Measurements from ENCODE around the gene NKX1-2. TPM values are rescaled to one million over a fixed set of nuclear protein-coding genes. Genes with fewer than 3 reads are reported as not detected.

NKX1-2 gene
- 0.06 TPM for polyA plus RNA-seq (2013, experiment 1 of 2)
- polyA plus RNA-seq (2013, experiment 2 of 2) = 0.07 TPM

DNA sequence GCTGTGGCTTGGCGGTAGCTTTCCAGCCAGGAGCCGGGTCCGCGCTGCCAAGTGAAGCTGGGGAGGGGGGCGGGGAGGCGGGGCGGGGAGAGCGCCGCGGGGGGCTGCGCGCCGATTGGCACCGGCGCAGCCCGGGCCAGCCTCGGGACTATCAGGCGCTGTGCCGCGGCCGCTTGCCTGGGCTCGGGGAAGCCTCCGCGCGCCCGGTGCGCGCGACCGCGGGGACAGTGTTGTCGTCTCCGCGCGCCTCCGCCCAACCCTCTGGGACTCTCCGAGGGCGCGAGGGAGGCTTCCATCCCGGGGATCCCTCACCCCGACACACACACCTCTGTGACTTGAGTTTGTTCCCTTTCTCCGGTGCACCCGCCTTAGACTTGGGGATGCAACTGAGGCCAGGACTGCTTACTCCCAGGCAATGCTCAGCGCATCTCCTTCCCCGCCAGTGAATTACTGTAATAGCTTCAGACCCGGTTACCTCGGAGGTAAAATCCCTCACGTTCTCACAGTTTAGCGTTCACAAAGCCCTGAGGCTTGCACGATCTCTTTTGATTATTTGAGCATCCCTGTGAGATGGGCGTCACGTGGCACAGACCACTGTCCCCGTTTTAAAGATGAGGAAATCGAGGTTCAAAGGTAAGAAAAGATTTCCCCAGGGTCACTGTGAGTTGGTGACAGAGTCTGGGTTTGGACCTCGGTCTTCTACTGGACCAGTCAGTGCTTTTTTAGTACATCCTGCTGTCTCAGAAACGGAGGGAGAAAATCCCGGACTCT is at the start of gene NKX1-2:
Gene NKX1-2, minus strand, starts transcription at position 24 of the 771 bp plus-strand sequence. CDS start 92 bp downstream, outside the sequence.
- H3K14ac ChIP-seq (ENCODE audit: low read length) = no peak within 1 kb of the TSS
- H2BK5ac ChIP-seq (ENCODE audit: low read length) = no peak within 1 kb of the TSS
- H3K4me3 ChIP-seq (ENCODE audit: low read length in 2 of 2) = peak within 1 kb of the TSS; percentile 30 to 73
- H2BK12ac ChIP-seq (ENCODE audit: low read length) = no peak within 1 kb of the TSS
- peak within 1 kb of the TSS; percentile 63 for H3K9ac ChIP-seq (ENCODE audit: low read depth, low read length, poor library complexity)
- H3K23ac ChIP-seq (ENCODE audit: low read depth, low read length, poor library complexity) = peak within 1 kb of the TSS; percentile 63
- H3K9me3 ChIP-seq (replicated peaks in 1 of 2; ENCODE audit: control insufficient read depth in 2 of 2, insufficient read depth in 1 of 2, low read depth in 1 of 2, low read length in 2 of 2) = no peaks in the 10 kb centered on the region
- H3K18ac ChIP-seq (ENCODE audit: low read length) = peak within 1 kb of the TSS; percentile 78
- peak within 1 kb of the TSS; percentile 91 for H2BK15ac ChIP-seq (ENCODE audit: low read length)
- no peak within 1 kb of the TSS for H4K91ac ChIP-seq (ENCODE audit: low read depth, low read length, poor library complexity)
- H3K79me1 ChIP-seq (ENCODE audit: low read depth, low read length) = no peaks in the 10 kb centered on the region
- DNase-seq (ENCODE audit: low spot score) = peak; percentile 63
- H3K4me1 ChIP-seq (ENCODE audit: control insufficient read depth in 2 of 2, insufficient read depth in 1 of 2, low read depth in 1 of 2, low read length in 2 of 2) = peaks cover 16 to 18% of the 10 kb centered on the region in 2 donors
- no peak within 1 kb of the TSS for H2BK120ac ChIP-seq (ENCODE audit: low read depth, low read length)
- H3K4ac ChIP-seq (ENCODE audit: low read length) = no peak within 1 kb of the TSS
- peak within 1 kb of the TSS; percentile 80 for H2AFZ ChIP-seq (ENCODE audit: low read length)
- H4K8ac ChIP-seq (ENCODE audit: low read depth, low read length) = no peak within 1 kb of the TSS
- WGBS, 2 donors (ENCODE audit: extremely low coverage in 2 of 2, insufficient read length in 2 of 2, insufficient replicate concordance in 1 of 2) = no CpG with 5 or more reads among the region's 57 CpGs
- peaks cover 27 to 94% (median 58%) of the 10 kb centered on the region in 3 experiments for H3K27me3 ChIP-seq (ENCODE audit: control insufficient read depth in 3 of 3, insufficient read depth in 3 of 3, low read depth in 1 of 3, low read length in 3 of 3)
- H2AK5ac ChIP-seq (ENCODE audit: low read depth, low read length) = peak within 1 kb of the TSS; percentile 22
- H3K4me2 ChIP-seq (ENCODE audit: insufficient read depth, low read length, poor library complexity, severe bottlenecking) = peak within 1 kb of the TSS; percentile 97
- H3K27ac ChIP-seq (replicated peaks; ENCODE audit: low read length) = no peak within 1 kb of the TSS
- H3K36me3 ChIP-seq (replicated peaks in 1 of 2; ENCODE audit: control insufficient read depth in 2 of 2, insufficient read depth in 2 of 2, low read length in 2 of 2) = no peaks in the 10 kb centered on the region

DNA sequence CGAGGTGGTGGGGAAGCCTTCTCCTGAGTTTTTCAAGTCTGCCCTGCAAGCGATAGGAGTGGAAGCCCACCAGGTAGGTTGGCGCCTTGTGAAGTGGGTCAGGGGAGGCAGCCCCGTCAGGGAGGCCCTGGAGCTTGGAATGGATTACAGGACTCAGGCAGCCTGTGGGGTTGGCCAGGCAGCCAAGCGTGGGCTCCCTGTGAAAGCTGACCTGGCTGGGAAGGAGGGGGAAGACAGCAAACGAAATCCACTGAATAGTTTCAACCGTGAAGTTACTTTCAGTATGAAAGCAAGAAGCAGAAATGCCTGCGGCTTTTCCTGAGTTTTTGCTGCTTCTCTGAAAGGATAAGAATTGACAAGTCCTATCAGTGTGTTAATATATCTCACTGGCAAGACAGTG is 48.2 kb upstream of the NKX1-2 start:
- Histone ChIP-seq H3K14ac (ENCODE audit: low read length) (peak overlapping the region; percentile 86), H3K9ac (ENCODE audit: low read depth, low read length, poor library complexity) (no peak overlapping the region), H3K4me2 (ENCODE audit: insufficient read depth, low read length, poor library complexity, severe bottlenecking) (no peak overlapping the region), H2BK5ac (ENCODE audit: low read length) (no peak overlapping the region), H4K8ac (ENCODE audit: low read depth, low read length) (no peak overlapping the region), H2BK12ac (ENCODE audit: low read length) (no peak overlapping the region), H4K91ac (ENCODE audit: low read depth, low read length, poor library complexity) (no peak overlapping the region), H3K79me1 (ENCODE audit: low read depth, low read length) (no peaks in the 10 kb centered on the region), H2BK15ac (ENCODE audit: low read length) (no peak overlapping the region), H3K18ac (ENCODE audit: low read length) (no peak overlapping the region), H2AFZ (ENCODE audit: low read length) (no peak overlapping the region), H3K36me3 (replicated peaks in 1 of 2; ENCODE audit: control insufficient read depth in 2 of 2, insufficient read depth in 2 of 2, low read length in 2 of 2) (peaks cover 0 to 1% of the 10 kb centered on the region in 2 donors), H3K27me3 (ENCODE audit: control insufficient read depth in 3 of 3, insufficient read depth in 3 of 3, low read depth in 1 of 3, low read length in 3 of 3) (peaks cover 0 to 2% (median 0%) of the 10 kb centered on the region in 3 experiments), H3K4ac (ENCODE audit: low read length) (no peak overlapping the region), H3K9me3 (replicated peaks in 1 of 2; ENCODE audit: control insufficient read depth in 2 of 2, insufficient read depth in 1 of 2, low read depth in 1 of 2, low read length in 2 of 2) (peaks cover 0 to 2% of the 10 kb centered on the region in 2 donors), H3K4me1 (ENCODE audit: control insufficient read depth in 2 of 2, insufficient read depth in 1 of 2, low read depth in 1 of 2, low read length in 2 of 2) (peaks cover 9 to 14% of the 10 kb centered on the region in 2 donors), H3K27ac (replicated peaks; ENCODE audit: low read length) (no peak overlapping the region), H3K23ac (ENCODE audit: low read depth, low read length, poor library complexity) (no peak overlapping the region), H2AK5ac (ENCODE audit: low read depth, low read length) (no peak overlapping the region), H2BK120ac (ENCODE audit: low read depth, low read length) (no peak overlapping the region), H3K4me3 (ENCODE audit: low read length in 2 of 2) (no peak overlapping the region)
- no peak for DNase-seq (ENCODE audit: low spot score)
- no CpG with 5 or more reads among the region's 8 CpGs for WGBS, 2 donors (ENCODE audit: extremely low coverage in 2 of 2, insufficient read length in 2 of 2, insufficient replicate concordance in 1 of 2)

DNA sequence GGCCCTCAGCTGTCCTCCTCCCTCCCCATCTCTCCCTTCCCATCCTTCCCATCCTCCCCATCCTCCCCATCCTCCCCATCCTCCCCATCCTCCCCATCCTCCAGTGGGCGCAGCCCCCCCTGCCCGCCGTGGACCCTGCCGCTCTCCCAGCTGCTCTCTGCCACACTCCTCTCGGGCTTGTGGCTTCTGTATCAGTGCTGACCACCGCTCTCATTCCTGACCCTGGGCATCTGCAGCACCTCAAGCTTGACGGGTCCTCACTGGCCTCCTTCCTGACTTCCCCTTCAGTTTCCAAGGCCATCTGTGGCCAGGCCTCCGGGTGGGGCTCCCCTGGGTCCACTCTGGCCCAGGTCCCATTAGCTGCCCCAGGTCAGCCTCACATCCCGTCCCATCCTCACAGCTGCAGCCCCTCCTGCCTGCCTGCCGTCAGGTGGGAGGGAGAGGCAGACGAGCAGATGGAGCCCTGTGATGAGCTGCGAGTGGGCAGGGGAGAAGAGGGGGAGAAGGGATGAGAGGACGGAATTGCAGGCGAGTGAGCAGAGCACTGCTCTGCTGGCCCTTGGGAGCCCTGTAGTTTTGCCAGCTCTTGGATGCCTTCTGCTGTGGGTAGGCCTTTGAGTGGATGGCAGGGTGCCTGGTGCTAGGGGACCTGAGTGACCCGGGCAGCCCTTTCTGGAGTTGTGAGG is 47.5 kb upstream of the NKX1-2 start:
- Histone ChIP-seq H3K9me3 (replicated peaks in 1 of 2; ENCODE audit: control insufficient read depth in 2 of 2, insufficient read depth in 1 of 2, low read depth in 1 of 2, low read length in 2 of 2) (peaks cover 0 to 2% of the 10 kb centered on the region in 2 donors), H2AFZ (ENCODE audit: low read length) (no peak overlapping the region), H3K23ac (ENCODE audit: low read depth, low read length, poor library complexity) (peak overlapping the region; percentile 62), H3K18ac (ENCODE audit: low read length) (peak overlapping the region; percentile 15), H3K4ac (ENCODE audit: low read length) (no peak overlapping the region), H3K4me2 (ENCODE audit: insufficient read depth, low read length, poor library complexity, severe bottlenecking) (no peak overlapping the region), H3K27ac (replicated peaks; ENCODE audit: low read length) (no peak overlapping the region), H4K91ac (ENCODE audit: low read depth, low read length, poor library complexity) (no peak overlapping the region), H2BK5ac (ENCODE audit: low read length) (no peak overlapping the region), H2BK15ac (ENCODE audit: low read length) (no peak overlapping the region), H3K4me1 (ENCODE audit: control insufficient read depth in 2 of 2, insufficient read depth in 1 of 2, low read depth in 1 of 2, low read length in 2 of 2) (peaks cover 9 to 14% of the 10 kb centered on the region in 2 donors), H2AK5ac (ENCODE audit: low read depth, low read length) (peak overlapping the region; percentile 56), H3K14ac (ENCODE audit: low read length) (peak overlapping the region; percentile 86), H3K4me3 (ENCODE audit: low read length in 2 of 2) (no peak overlapping the region), H2BK120ac (ENCODE audit: low read depth, low read length) (peak overlapping the region; percentile 1), H4K8ac (ENCODE audit: low read depth, low read length) (no peak overlapping the region), H3K27me3 (ENCODE audit: control insufficient read depth in 3 of 3, insufficient read depth in 3 of 3, low read depth in 1 of 3, low read length in 3 of 3) (peaks cover 0 to 2% (median 0%) of the 10 kb centered on the region in 3 experiments), H2BK12ac (ENCODE audit: low read length) (no peak overlapping the region), H3K9ac (ENCODE audit: low read depth, low read length, poor library complexity) (peak overlapping the region; percentile 1), H3K36me3 (replicated peaks in 1 of 2; ENCODE audit: control insufficient read depth in 2 of 2, insufficient read depth in 2 of 2, low read length in 2 of 2) (peaks cover 0 to 1% of the 10 kb centered on the region in 2 donors), H3K79me1 (ENCODE audit: low read depth, low read length) (no peaks in the 10 kb centered on the region)
- DNase-seq (ENCODE audit: low spot score) = no peak
- WGBS, 2 donors (ENCODE audit: extremely low coverage in 2 of 2, insufficient read length in 2 of 2, insufficient replicate concordance in 1 of 2) = no CpG with 5 or more reads among the region's 15 CpGs

DNA sequence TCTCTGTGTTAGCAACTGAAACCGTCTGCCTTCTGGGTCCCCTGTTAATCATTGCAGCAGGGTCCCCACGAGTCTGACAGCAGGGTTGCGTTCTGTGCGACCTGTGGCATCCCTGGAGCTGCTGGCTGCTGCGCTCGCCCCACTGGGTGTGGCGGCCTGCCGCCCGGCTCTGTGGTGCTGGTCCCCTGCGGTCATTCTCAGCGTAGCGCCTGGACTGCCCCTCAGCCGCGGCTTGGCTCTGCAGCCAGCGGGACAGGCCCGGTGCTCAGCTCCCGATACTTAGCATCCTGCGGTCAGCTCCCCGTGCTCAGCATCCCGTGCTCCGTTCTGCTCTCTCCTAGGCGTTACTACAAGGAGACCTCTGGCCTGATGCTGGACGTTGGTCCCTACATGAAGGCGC is 46.8 kb upstream of the NKX1-2 start:
- Histone ChIP-seq H3K4me1 (ENCODE audit: control insufficient read depth in 2 of 2, insufficient read depth in 1 of 2, low read depth in 1 of 2, low read length in 2 of 2) (peaks cover 9 to 14% of the 10 kb centered on the region in 2 donors), H3K4ac (ENCODE audit: low read length) (no peak overlapping the region), H3K36me3 (replicated peaks in 1 of 2; ENCODE audit: control insufficient read depth in 2 of 2, insufficient read depth in 2 of 2, low read length in 2 of 2) (peaks cover 0 to 1% of the 10 kb centered on the region in 2 donors), H2BK15ac (ENCODE audit: low read length) (no peak overlapping the region), H2BK12ac (ENCODE audit: low read length) (no peak overlapping the region), H2AFZ (ENCODE audit: low read length) (no peak overlapping the region), H3K27me3 (ENCODE audit: control insufficient read depth in 3 of 3, insufficient read depth in 3 of 3, low read depth in 1 of 3, low read length in 3 of 3) (peaks cover 0 to 2% (median 0%) of the 10 kb centered on the region in 3 experiments), H3K9ac (ENCODE audit: low read depth, low read length, poor library complexity) (no peak overlapping the region), H3K14ac (ENCODE audit: low read length) (peak overlapping the region; percentile 72), H3K79me1 (ENCODE audit: low read depth, low read length) (no peaks in the 10 kb centered on the region), H2BK120ac (ENCODE audit: low read depth, low read length) (no peak overlapping the region), H3K4me3 (ENCODE audit: low read length in 2 of 2) (peak overlapping the region in 1 of 2 donors; percentile 38), H4K8ac (ENCODE audit: low read depth, low read length) (no peak overlapping the region), H2AK5ac (ENCODE audit: low read depth, low read length) (no peak overlapping the region), H3K27ac (replicated peaks; ENCODE audit: low read length) (no peak overlapping the region), H3K23ac (ENCODE audit: low read depth, low read length, poor library complexity) (peak overlapping the region; percentile 47), H3K18ac (ENCODE audit: low read length) (peak overlapping the region; percentile 63), H4K91ac (ENCODE audit: low read depth, low read length, poor library complexity) (no peak overlapping the region), H3K4me2 (ENCODE audit: insufficient read depth, low read length, poor library complexity, severe bottlenecking) (no peak overlapping the region), H2BK5ac (ENCODE audit: low read length) (no peak overlapping the region), H3K9me3 (replicated peaks in 1 of 2; ENCODE audit: control insufficient read depth in 2 of 2, insufficient read depth in 1 of 2, low read depth in 1 of 2, low read length in 2 of 2) (peaks cover 0 to 2% of the 10 kb centered on the region in 2 donors)
- no peak for DNase-seq (ENCODE audit: low spot score)
- WGBS, 2 donors (ENCODE audit: extremely low coverage in 2 of 2, insufficient read length in 2 of 2, insufficient replicate concordance in 1 of 2) = no CpG with 5 or more reads among the region's 24 CpGs

Data from neuronal stem cell (in vitro differentiated cells).